ENCODE results near the gene PARVG. TPM values are rescaled to one million over a fixed set of nuclear protein-coding genes. Genes with fewer than 3 reads are reported as not detected.

The PARVG gene
- total and polyA plus RNA-seq, 2 experiments from 2014 or later = not detected

- 88 to 89% methylated on average over 9 of the region's 9 CpGs for WGBS, 2 experiments (ENCODE audit: low coverage in 1 of 2, low lambda C conversion rate in 2 of 2, missing lambda C conversion rate in 2 of 2)
- no peak overlapping the region for H3K9ac ChIP-seq
- H4K20me1 ChIP-seq (ENCODE audit: insufficient read depth) = no peaks in the 10 kb centered on the region
- H3K27me3 ChIP-seq (replicated peaks; ENCODE audit: insufficient read depth) = no peaks in the 10 kb centered on the region
- H3K4me2 ChIP-seq (ENCODE audit: unreplicated experiment) = no peak overlapping the region
- no peaks in the 10 kb centered on the region for H3K79me2 ChIP-seq (ENCODE audit: insufficient read depth)
- no peaks in the 10 kb centered on the region for H3K36me3 ChIP-seq (ENCODE audit: low read depth)
- no peak for TF ChIP-seq EZH2 (IDR thresholded peaks at IDR 0.05; ENCODE audit: insufficient read depth, poor library complexity, severe bottlenecking)
- TF ChIP-seq EZH2phosphoT487 (IDR thresholded peaks at IDR 0.05; ENCODE audit: insufficient read depth, low read depth) = no peak
- in situ Hi-C loops (cut with MboI) = no loop called here
- H3F3A ChIP-seq (ENCODE audit: insufficient read depth) = no peaks in the 10 kb centered on the region
- no peaks in the 10 kb centered on the region for H3K4me1 ChIP-seq (ENCODE audit: insufficient read depth)
- no peak overlapping the region for H3K27ac ChIP-seq
- no peaks in the 10 kb centered on the region for H3K9me2 ChIP-seq (ENCODE audit: insufficient read depth)
- no peak for DNase-seq
- H2AFZ ChIP-seq = no peak overlapping the region
- H3K9me3 ChIP-seq (ENCODE audit: low read depth) = no peaks in the 10 kb centered on the region
- H3K4me3 ChIP-seq = no peak overlapping the region
These were observed 63.6 kb downstream of the PARVG start for GRCh38 chr22:44244265-44244822.

GRCh38 chr22:44245438-44245837 is 64.7 kb downstream of the PARVG start:
- Histone ChIP-seq H3K27me3 (replicated peaks; ENCODE audit: insufficient read depth) (no peaks in the 10 kb centered on the region), H3K79me2 (ENCODE audit: insufficient read depth) (no peaks in the 10 kb centered on the region), H3K4me2 (ENCODE audit: unreplicated experiment) (no peak overlapping the region), H3K9ac (no peak overlapping the region), H3K9me2 (ENCODE audit: insufficient read depth) (no peaks in the 10 kb centered on the region), H3K27ac (no peak overlapping the region), H3K36me3 (ENCODE audit: low read depth) (no peaks in the 10 kb centered on the region), H4K20me1 (ENCODE audit: insufficient read depth) (no peaks in the 10 kb centered on the region), H3K4me1 (ENCODE audit: insufficient read depth) (no peaks in the 10 kb centered on the region), H2AFZ (no peak overlapping the region), H3K9me3 (ENCODE audit: low read depth) (no peaks in the 10 kb centered on the region), H3F3A (ENCODE audit: insufficient read depth) (no peaks in the 10 kb centered on the region), H3K4me3 (no peak overlapping the region)
- TF ChIP-seq EZH2phosphoT487 (IDR thresholded peaks at IDR 0.05; ENCODE audit: insufficient read depth, low read depth) (no peak), EZH2 (IDR thresholded peaks at IDR 0.05; ENCODE audit: insufficient read depth, poor library complexity, severe bottlenecking) (no peak)
- no peak for DNase-seq
- in situ Hi-C loops (cut with MboI) = no loop called here
- WGBS, 2 experiments (ENCODE audit: low coverage in 1 of 2, low lambda C conversion rate in 2 of 2, missing lambda C conversion rate in 2 of 2) = 50 to 51% methylated on average over 7 of the region's 7 CpGs

- Histone ChIP-seq H3K4me1 (ENCODE audit: insufficient read depth) (no peaks in the 10 kb centered on the region), H4K20me1 (ENCODE audit: insufficient read depth) (no peaks in the 10 kb centered on the region), H3K36me3 (ENCODE audit: low read depth) (no peaks in the 10 kb centered on the region), H3K27me3 (replicated peaks; ENCODE audit: insufficient read depth) (no peaks in the 10 kb centered on the region), H2AFZ (no peak overlapping the region), H3K9me3 (ENCODE audit: low read depth) (no peaks in the 10 kb centered on the region), H3F3A (ENCODE audit: insufficient read depth) (no peaks in the 10 kb centered on the region), H3K4me2 (ENCODE audit: unreplicated experiment) (no peak overlapping the region), H3K79me2 (ENCODE audit: insufficient read depth) (no peaks in the 10 kb centered on the region), H3K9ac (no peak overlapping the region), H3K9me2 (ENCODE audit: insufficient read depth) (no peaks in the 10 kb centered on the region), H3K27ac (no peak overlapping the region), H3K4me3 (no peak overlapping the region)
- whole genome bisulfite sequencing, 2 experiments (ENCODE audit: low coverage in 1 of 2, low lambda C conversion rate in 2 of 2, missing lambda C conversion rate in 2 of 2) = 75 to 82% methylated on average over 8 of the region's 8 CpGs
- no peak for TF ChIP-seq EZH2phosphoT487 (IDR thresholded peaks at IDR 0.05; ENCODE audit: insufficient read depth, low read depth)
- no peak for TF ChIP-seq EZH2 (IDR thresholded peaks at IDR 0.05; ENCODE audit: insufficient read depth, poor library complexity, severe bottlenecking)
- DNase-seq = no peak
- in situ Hi-C loops (cut with MboI) = no loop called here
These were observed 65.1 kb downstream of the PARVG start for GRCh38 chr22:44245867-44246266.

- no peaks in the 10 kb centered on the region for H4K20me1 ChIP-seq (ENCODE audit: insufficient read depth)
- no peaks in the 10 kb centered on the region for H3K9me2 ChIP-seq (ENCODE audit: insufficient read depth)
- no peak overlapping the region for H3K4me3 ChIP-seq
- H3K27ac ChIP-seq = no peak overlapping the region
- no peak overlapping the region for H3K4me2 ChIP-seq (ENCODE audit: unreplicated experiment)
- in situ Hi-C loops (cut with MboI) = no loop called here
- H3K36me3 ChIP-seq (ENCODE audit: low read depth) = no peaks in the 10 kb centered on the region
- no peaks in the 10 kb centered on the region for H3K79me2 ChIP-seq (ENCODE audit: insufficient read depth)
- 91 to 98% methylated on average over 6 of the region's 8 CpGs for WGBS, 2 experiments (ENCODE audit: low coverage in 1 of 2, low lambda C conversion rate in 2 of 2, missing lambda C conversion rate in 2 of 2)
- no peak for DNase-seq
- no peaks in the 10 kb centered on the region for H3K4me1 ChIP-seq (ENCODE audit: insufficient read depth)
- H2AFZ ChIP-seq = no peak overlapping the region
- H3F3A ChIP-seq (ENCODE audit: insufficient read depth) = no peaks in the 10 kb centered on the region
- H3K9ac ChIP-seq = no peak overlapping the region
- no peak for TF ChIP-seq EZH2 (IDR thresholded peaks at IDR 0.05; ENCODE audit: insufficient read depth, poor library complexity, severe bottlenecking)
- H3K9me3 ChIP-seq (ENCODE audit: low read depth) = no peaks in the 10 kb centered on the region
- H3K27me3 ChIP-seq (replicated peaks; ENCODE audit: insufficient read depth) = no peaks in the 10 kb centered on the region
These were observed 66.0 kb downstream of the PARVG start for GRCh38 chr22:44246615-44247326.

Measured in GM23248 (cell line).